ENCODE results near the gene ZNF586.

Gene ZNF586

GRCh38 chr19:57748029-57748428, 21.4 kb upstream of the ZNF586 start:
- peak overlapping the region; percentile 17 for H3K4me3 ChIP-seq (ENCODE audit: low read depth, low read length)
- DNase-seq (ENCODE audit: low read depth) = no peak
- no peak for TF ChIP-seq CTCF (conservative IDR thresholded peaks at IDR 0.05; ENCODE audit: low read depth, low read length)

GRCh38 chr19:57754091-57754673, 15.3 kb upstream of the ZNF586 start:
- DNase-seq (ENCODE audit: low read depth) = no peak
- TF ChIP-seq CTCF (conservative IDR thresholded peaks at IDR 0.05; ENCODE audit: low read depth, low read length) = no peak
- no peak overlapping the region for H3K4me3 ChIP-seq (ENCODE audit: low read depth, low read length)

DNA sequence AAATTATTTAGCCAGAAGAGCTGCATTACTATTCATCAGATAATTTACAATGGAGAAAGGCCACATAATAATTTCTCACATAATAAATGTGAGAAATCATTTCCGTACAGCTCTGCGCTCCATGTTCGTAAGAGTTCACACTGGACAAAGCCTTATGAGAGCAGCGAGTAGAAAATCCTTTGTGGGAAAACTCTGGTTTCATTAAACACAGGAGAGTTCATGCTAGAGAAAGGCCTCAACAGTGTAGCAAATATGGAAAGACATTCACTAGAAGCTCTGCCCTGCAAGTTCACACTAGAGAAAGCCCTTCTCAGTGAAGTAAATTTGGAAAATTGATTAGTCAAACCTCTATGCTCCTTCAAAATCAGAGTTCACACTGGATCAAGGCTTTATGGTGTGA, 14.4 kb upstream of the ZNF586 start:
- no peak overlapping the region for H3K4me3 ChIP-seq (ENCODE audit: low read depth, low read length)
- no peak for TF ChIP-seq CTCF (conservative IDR thresholded peaks at IDR 0.05; ENCODE audit: low read depth, low read length)
- no peak for DNase-seq (ENCODE audit: low read depth)

DNA sequence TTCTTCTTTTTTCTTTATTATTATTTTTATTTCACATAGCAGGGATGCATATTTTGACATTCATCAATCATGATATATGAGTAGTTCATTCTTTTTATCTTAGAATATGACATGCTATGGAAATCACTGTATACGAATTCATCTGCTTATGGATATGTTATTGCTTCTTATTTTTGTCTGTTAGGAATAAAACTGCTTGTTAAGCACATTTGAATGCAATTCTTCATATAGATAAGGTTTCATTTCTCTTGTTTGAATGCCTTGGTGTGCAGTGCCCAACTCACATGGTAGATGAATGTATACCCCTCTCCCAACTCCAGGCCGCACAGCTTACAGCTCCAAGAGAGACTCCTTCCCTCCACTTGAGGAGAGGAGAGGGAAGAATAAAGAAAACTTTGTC, 11.5 kb upstream of the ZNF586 start:
- no peak for TF ChIP-seq CTCF (conservative IDR thresholded peaks at IDR 0.05; ENCODE audit: low read depth, low read length)

GRCh38 chr19:57759096-57759495, 10.4 kb upstream of the ZNF586 start:
- H3K4me3 ChIP-seq (ENCODE audit: low read depth, low read length) = no peak overlapping the region
- peak; percentile 23 for DNase-seq (ENCODE audit: low read depth)
- TF ChIP-seq CTCF (conservative IDR thresholded peaks at IDR 0.05; ENCODE audit: low read depth, low read length) = no peak

More for the DNA sequence above, 11.5 kb upstream of the ZNF586 start:
- DNase-seq (ENCODE audit: low read depth) = no peak
- H3K4me3 ChIP-seq (ENCODE audit: low read depth, low read length) = no peak overlapping the region

DNA sequence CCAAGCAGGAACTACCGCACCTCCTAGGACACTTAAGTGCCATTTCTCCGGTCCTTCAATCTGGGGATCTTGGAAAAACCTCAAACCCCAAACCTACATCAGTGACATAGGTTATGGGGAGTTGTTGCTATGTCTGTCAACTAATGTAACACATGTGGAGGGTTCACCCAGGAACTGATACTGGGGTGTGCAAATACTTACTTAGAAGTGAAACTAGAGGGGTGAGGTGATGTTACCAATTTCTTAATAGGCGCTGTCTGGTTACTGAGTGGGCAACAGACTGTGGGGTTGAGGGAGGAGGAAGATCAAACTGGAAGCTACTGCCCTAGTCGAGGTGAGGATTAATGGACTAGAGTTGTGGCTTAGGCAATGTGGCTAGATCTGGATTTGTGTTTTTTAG, 1.9 kb downstream of the ZNF586 start:
- DNase-seq (ENCODE audit: low read depth) = no peak
- H3K4me3 ChIP-seq (ENCODE audit: low read depth, low read length) = no peak overlapping the region
- TF ChIP-seq CTCF (conservative IDR thresholded peaks at IDR 0.05; ENCODE audit: low read depth, low read length) = no peak

DNA sequence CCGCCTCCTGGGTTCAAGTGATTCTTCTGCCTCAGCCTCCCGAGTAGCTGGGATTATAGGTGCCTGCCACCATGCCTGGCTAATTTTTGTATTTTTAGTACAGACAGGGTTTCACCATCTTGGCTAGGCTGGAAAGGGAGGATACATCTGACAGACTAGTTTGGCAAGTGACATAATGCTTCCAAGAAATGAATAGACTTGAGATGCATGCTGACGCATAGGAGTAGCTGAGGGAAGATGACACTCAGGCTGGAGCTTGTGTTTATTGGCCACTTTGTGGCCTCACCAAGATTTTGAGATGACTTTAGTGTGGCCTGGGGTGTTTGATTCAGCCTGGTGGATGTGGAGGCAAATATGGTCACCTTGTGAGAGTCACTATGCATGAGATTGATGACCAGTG, 4.0 kb downstream of the ZNF586 start:
- DNase-seq (ENCODE audit: low read depth) = no peak
- no peak for TF ChIP-seq CTCF (conservative IDR thresholded peaks at IDR 0.05; ENCODE audit: low read depth, low read length)
- no peak overlapping the region for H3K4me3 ChIP-seq (ENCODE audit: low read depth, low read length)

Measured in choroid plexus epithelial cell (primary cell).